Bronchial epithelial cell (primary cell): ENCODE measurements around the gene TTLL8. TPM values are rescaled to one million over a fixed set of nuclear protein-coding genes. Genes with fewer than 3 reads are reported as not detected.
A peak's percentile ranks its signal among the peaks of the same experiment; 100 is the strongest.

Source experiments
- DNase-seq: peaks from one replicate; pipeline ENCODE4 v3.0.0-alpha.2; 2010; ENCODE audit warnings: low read depth
- FAIRE-seq: peaks from 2 replicates; lab custom pipeline; 2011; peaks lifted over from hg19 to GRCh38; lab: Jason Lieb, UNC
- H3K27me3 ChIP-seq: 2 replicates; pipeline ENCODE4 v1.5.1; 2011; ENCODE audit warnings: low read length; ENCODE audit not compliant: control insufficient read depth, insufficient read depth
- H3K36me3 ChIP-seq: 2 replicates; pipeline ENCODE4 v1.5.1; 2011; ENCODE audit warnings: low read length; ENCODE audit not compliant: control insufficient read depth, insufficient read depth
- H3K4me3 ChIP-seq: 2 replicates; pipeline ENCODE4 v1.5.1; 2011; ENCODE audit warnings: mild to moderate bottlenecking, low read depth, low read length, control low read depth
- CTCF ChIP-seq: IDR thresholded peaks from 2 replicates; pipeline ENCODE4 v1.5.1; 2011; ENCODE audit warnings: mild to moderate bottlenecking, moderate library complexity, low read length, control low read depth, inconsistent platforms; ENCODE audit not compliant: insufficient read depth, severe bottlenecking
- total RNA-seq: library from RNA; depleted of rRNA; stranded (reverse); fragments of >200 nt; gene quantifications from 2 replicates; pipeline ENCODE4 v1.2.1, GENCODE V29; 2014

The TTLL8 gene
- total RNA-seq, 1 donor from 2014 or later = not detected

GRCh38 chr22:50085211-50085972, 27.3 kb upstream of the TTLL8 start, which contains the start of gene MLC1:
Gene MLC1, minus strand, starts transcription at chr22:50085426. Its CDS starts 524 bp downstream, at chr22:50084902.
- H3K36me3 ChIP-seq = no peaks in the 10 kb centered on the region
- no peak within 1 kb of the TSS for H3K4me3 ChIP-seq
- H3K27me3 ChIP-seq = peaks cover 4% of the 10 kb centered on the region
- no peak for TF ChIP-seq CTCF
- FAIRE-seq (no peak), DNase-seq (no peak)

DNA sequence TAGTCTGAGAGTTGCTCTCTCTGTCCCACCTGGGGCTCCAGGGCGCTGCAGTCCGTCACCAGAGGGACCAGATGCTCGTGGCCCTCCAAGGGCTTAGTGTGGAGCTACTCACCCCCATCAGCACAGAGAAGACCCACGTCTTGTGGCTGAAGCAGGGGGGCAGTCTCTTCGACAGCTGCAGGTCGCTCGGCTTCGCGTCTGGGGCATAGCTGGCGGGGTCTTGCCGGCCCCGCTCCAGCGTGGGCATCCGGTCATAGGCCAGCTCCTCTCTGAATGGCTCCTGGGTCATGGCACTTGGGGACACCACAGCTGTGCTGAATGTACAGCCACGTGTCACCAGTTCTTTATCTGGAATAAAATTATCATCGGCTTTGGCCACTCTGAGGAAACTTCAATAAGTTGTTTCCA, 26.5 kb upstream of the TTLL8 start:
- Histone ChIP-seq H3K4me3 (no peak overlapping the region), H3K36me3 (no peaks in the 10 kb centered on the region), H3K27me3 (peaks cover 6% of the 10 kb centered on the region)
- no peak for DNase-seq
- TF ChIP-seq CTCF = no peak
- FAIRE-seq = no peak

DNA sequence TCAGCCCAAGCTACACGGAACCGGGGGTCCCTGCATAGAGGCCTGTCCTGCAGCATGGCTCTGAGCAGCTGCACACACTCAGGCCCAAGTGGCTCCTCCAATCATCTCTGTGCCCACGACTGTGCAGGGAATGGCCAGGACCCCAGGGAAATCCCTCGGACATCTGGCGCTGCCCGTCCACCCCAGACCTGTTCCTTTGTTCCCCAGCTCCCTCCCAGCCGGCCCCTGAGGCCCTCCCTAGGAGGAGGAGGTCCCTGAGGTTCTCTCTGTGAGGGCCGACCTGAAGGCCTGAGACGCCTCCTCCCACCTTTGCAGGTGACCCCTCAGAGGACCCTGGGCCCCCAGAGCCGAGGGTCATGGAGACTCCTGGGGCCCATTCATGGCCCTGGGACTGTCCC, 26.0 kb upstream of the TTLL8 start:
- no peak for TF ChIP-seq CTCF
- no peak for DNase-seq
- H3K4me3 ChIP-seq = no peak overlapping the region
- peaks cover 6% of the 10 kb centered on the region for H3K27me3 ChIP-seq
- no peak for FAIRE-seq
- no peaks in the 10 kb centered on the region for H3K36me3 ChIP-seq

DNA sequence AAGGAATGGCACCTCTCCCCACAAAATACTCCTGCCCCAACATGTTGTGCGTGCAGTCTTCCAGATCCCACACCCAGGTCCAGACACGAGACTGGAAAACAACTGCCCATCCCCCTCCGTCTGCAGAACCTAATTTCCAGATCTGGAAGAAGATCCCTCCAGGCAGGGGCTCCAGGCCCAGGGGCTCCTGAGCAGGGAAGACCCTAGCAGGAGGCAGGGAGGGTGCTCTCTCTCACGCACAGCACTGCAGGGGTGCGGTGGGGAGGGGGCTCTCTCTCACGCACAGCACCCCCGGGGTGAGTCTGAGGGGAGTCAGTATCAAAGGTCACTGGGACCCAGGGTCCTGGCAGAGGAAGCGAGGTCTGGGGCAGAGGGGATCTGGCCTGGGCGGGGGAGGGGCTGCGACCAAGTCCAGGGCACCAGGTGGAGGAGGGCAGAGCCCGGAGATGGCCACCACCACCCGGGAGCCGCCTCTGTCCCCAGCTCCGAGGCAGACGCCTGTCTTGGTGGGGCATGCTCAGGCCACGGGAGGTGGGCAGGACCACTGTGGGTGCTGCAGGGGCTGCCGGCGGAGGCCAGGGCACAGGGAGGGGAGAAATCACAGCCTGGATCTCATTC, 25.5 kb upstream of the TTLL8 start:
- Histone ChIP-seq H3K4me3 (peak overlapping the region; percentile 12), H3K36me3 (no peaks in the 10 kb centered on the region), H3K27me3 (peaks cover 6% of the 10 kb centered on the region)
- no peak for FAIRE-seq
- TF ChIP-seq CTCF = no peak
- DNase-seq = peak; percentile 50

GRCh38 chr22:50082961-50083461, 24.9 kb upstream of the TTLL8 start:
- no peak for DNase-seq
- Histone ChIP-seq H3K36me3 (no peaks in the 10 kb centered on the region), H3K4me3 (peak overlapping the region; percentile 12), H3K27me3 (peaks cover 6% of the 10 kb centered on the region)
- no peak for TF ChIP-seq CTCF
- no peak for FAIRE-seq
